ENCODE data around the gene ZNF532.

DNA sequence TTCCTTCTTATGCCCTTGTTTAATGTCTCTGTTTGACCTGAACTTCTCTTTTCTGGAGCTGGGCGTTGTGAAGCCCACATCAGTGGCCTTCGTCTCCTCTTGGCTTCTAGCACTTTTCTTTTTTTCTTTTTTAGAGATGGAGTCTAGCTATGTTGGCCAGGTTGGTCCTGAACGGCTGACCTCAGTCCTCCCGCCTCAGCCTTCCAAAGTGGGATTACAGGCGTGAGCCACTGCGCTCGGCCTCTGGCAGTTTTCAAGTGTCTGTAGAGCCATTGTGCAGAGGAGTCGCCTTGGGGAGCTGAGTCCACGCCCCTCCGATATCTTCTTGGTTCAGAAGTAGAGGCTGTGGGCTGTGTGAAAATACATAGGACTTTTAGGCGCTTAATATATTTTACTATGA, 36.5 kb downstream of the ZNF532 start:
- TF ChIP-seq, protein P1, sequence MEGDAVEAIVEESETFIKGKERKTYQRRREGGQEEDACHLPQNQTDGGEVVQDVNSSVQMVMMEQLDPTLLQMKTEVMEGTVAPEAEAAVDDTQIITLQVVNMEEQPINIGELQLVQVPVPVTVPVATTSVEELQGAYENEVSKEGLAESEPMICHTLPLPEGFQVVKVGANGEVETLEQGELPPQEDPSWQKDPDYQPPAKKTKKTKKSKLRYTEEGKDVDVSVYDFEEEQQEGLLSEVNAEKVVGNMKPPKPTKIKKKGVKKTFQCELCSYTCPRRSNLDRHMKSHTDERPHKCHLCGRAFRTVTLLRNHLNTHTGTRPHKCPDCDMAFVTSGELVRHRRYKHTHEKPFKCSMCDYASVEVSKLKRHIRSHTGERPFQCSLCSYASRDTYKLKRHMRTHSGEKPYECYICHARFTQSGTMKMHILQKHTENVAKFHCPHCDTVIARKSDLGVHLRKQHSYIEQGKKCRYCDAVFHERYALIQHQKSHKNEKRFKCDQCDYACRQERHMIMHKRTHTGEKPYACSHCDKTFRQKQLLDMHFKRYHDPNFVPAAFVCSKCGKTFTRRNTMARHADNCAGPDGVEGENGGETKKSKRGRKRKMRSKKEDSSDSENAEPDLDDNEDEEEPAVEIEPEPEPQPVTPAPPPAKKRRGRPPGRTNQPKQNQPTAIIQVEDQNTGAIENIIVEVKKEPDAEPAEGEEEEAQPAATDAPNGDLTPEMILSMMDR (IDR thresholded peaks at IDR 0.05) = no peak
- no peak for TF ChIP-seq POLR2AphosphoS5 (IDR thresholded peaks at IDR 0.05; ENCODE audit: insufficient read depth in 1 of 2, low read depth in 1 of 2)
- TF ChIP-seq POLR2A (IDR thresholded peaks at IDR 0.05) = no peak
